ENCODE data around the gene CXCL16. TPM values are rescaled to one million over a fixed set of nuclear protein-coding genes. Genes with fewer than 3 reads are reported as not detected.

CXCL16 gene
- total and polyA plus RNA-seq, 2 of the 13 experiments (the other 11 are each of a cell fraction or from before 2014, with no cell fraction given): 9.4 to 101 TPM

DNA sequence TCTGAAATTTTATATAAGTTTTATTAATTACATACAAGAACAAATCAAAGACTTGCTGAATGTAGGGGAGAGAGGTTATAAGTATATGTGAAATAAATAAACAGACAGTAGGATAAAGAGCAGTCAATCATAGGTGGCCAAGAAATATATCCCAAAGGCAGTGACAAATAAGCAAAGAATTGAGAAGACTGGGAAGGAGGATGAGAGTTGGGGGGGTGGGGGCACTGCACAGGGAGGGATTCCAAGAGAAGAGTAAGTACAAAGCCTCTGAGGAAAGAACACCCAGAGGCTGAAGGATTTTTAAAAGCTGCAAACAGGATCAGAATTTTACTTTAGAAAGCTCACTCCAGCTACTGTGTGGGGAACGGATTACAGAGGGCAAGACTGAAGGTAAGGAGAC is 38.6 kb downstream of the CXCL16 start:
- Histone ChIP-seq H4K20me1 (ENCODE audit: insufficient read depth, low read length) (no peaks in the 10 kb centered on the region), H3K4me3 (replicated peaks in 1 of 3; ENCODE audit: insufficient read depth in 1 of 3, low read depth in 2 of 3, low read length in 3 of 3) (no peak overlapping the region), H3K9me3 (ENCODE audit: low read length) (no peaks in the 10 kb centered on the region), H3K79me2 (ENCODE audit: insufficient read depth, low read length) (peaks cover 74% of the 10 kb centered on the region), H2AFZ (ENCODE audit: low read length) (no peak overlapping the region), H3K27ac (ENCODE audit: extremely low read length, insufficient read depth, low read length) (no peak overlapping the region), H3K9ac (ENCODE audit: insufficient read depth, low read depth, low read length) (no peak overlapping the region), H3K4me2 (ENCODE audit: low read depth, low read length) (peak overlapping the region; percentile 16; the same call in 1 of the 2 replicates), H3K36me3 (replicated peaks in 1 of 2; ENCODE audit: control insufficient read depth in 1 of 2, insufficient read depth in 2 of 2, low read length in 2 of 2) (peaks cover 6 to 21% of the 10 kb centered on the region in 2 experiments), H3K4me1 (ENCODE audit: insufficient read depth, low read length) (peaks cover 52% of the 10 kb centered on the region), H3K27me3 (ENCODE audit: control insufficient read depth in 1 of 2, insufficient read depth in 2 of 2, low read length in 2 of 2) (no peaks in the 10 kb centered on the region; a peak in 1 of 5 replicates)
- in situ Hi-C loops (cut with HindIII; ENCODE audit: extremely low pct_ligation_motif_present, low pct_unique_long_range_greater_than_20kb) (no loop called here), intact Hi-C loops (cut with micrococcal nuclease; ENCODE audit: unreplicated experiment) (no loop called here)
- ChIA-PET CTCF (ENCODE audit: low intra/inter-chr PET ratio, low total read pairs) (no interaction called here), POLR2A (interaction anchor here (0.6 to 1.1 kb wide), 3 partner anchors 20 to 251 kb away, joined by 3 to 4 read pairs (median 3); partner anchors contain the start of gene TM4SF5)
- ATAC-seq: no peak
- WGBS (ENCODE audit: low lambda C conversion rate): 100% methylated on average over 1 of the region's 1 CpG
- no peak for FAIRE-seq
- no TSS peak for BruUV-seq (replicated peaks)
- no peak for DNase-seq (ENCODE audit: low spot score)
- TF ChIP-seq KLF12 (CRISPR knock-in tag; IDR thresholded peaks at IDR 0.05; ENCODE audit: borderline replicate concordance) (no peak), MTA3 (CRISPR knock-in tag; IDR thresholded peaks at IDR 0.05) (no peak), ZNF703 (CRISPR knock-in tag; IDR thresholded peaks at IDR 0.05; ENCODE audit: borderline replicate concordance) (no peak), GABPB1 (CRISPR knock-in tag; IDR thresholded peaks at IDR 0.05) (no peak), ETV5 (CRISPR knock-in tag; IDR thresholded peaks at IDR 0.05; ENCODE audit: borderline replicate concordance) (no peak), KAT2B (IDR thresholded peaks at IDR 0.05; ENCODE audit: borderline replicate concordance, low read depth, low read length) (no peak), NCOA5 (CRISPR knock-in tag; IDR thresholded peaks at IDR 0.05) (no peak), ZNF782 (CRISPR knock-in tag; IDR thresholded peaks at IDR 0.05; ENCODE audit: borderline replicate concordance) (no peak), SUZ12 (IDR thresholded peaks at IDR 0.05; ENCODE audit: low read depth, low read length) (no peak), RELA (CRISPR knock-in tag; IDR thresholded peaks at IDR 0.05) (no peak), POGZ (CRISPR knock-in tag; IDR thresholded peaks at IDR 0.05) (no peak)
- TF ChIP-seq, protein P1, sequence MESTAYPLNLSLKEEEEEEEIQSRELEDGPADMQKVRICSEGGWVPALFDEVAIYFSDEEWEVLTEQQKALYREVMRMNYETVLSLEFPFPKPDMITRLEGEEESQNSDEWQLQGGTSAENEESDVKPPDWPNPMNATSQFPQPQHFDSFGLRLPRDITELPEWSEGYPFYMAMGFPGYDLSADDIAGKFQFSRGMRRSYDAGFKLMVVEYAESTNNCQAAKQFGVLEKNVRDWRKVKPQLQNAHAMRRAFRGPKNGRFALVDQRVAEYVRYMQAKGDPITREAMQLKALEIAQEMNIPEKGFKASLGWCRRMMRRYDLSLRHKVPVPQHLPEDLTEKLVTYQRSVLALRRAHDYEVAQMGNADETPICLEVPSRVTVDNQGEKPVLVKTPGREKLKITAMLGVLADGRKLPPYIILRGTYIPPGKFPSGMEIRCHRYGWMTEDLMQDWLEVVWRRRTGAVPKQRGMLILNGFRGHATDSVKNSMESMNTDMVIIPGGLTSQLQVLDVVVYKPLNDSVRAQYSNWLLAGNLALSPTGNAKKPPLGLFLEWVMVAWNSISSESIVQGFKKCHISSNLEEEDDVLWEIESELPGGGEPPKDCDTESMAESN (CRISPR knock-in tag; conservative IDR thresholded peaks at IDR 0.05): no peak
- TF ChIP-seq, protein P2, sequence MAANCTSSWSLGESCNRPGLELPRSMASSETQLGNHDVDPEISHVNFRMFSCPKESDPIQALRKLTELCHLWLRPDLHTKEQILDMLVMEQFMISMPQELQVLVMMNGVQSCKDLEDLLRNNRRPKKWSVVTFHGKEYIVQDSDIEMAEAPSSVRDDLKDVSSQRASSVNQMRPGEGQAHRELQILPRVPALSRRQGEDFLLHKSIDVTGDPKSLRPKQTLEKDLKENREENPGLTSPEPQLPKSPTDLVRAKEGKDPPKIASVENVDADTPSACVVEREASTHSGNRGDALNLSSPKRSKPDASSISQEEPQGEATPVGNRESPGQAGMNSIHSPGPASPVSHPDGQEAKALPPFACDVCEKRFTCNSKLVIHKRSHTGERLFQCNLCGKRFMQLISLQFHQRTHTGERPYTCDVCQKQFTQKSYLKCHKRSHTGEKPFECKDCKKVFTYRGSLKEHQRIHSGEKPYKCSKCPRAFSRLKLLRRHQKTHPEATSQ (CRISPR knock-in tag; IDR thresholded peaks at IDR 0.05; ENCODE audit: borderline replicate concordance): no peak
- TF ChIP-seq, protein P3, sequence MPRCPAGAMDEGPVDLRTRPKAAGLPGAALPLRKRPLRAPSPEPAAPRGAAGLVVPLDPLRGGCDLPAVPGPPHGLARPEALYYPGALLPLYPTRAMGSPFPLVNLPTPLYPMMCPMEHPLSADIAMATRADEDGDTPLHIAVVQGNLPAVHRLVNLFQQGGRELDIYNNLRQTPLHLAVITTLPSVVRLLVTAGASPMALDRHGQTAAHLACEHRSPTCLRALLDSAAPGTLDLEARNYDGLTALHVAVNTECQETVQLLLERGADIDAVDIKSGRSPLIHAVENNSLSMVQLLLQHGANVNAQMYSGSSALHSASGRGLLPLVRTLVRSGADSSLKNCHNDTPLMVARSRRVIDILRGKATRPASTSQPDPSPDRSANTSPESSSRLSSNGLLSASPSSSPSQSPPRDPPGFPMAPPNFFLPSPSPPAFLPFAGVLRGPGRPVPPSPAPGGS (CRISPR knock-in tag; IDR thresholded peaks at IDR 0.05): no peak
- TF ChIP-seq, protein P4, sequence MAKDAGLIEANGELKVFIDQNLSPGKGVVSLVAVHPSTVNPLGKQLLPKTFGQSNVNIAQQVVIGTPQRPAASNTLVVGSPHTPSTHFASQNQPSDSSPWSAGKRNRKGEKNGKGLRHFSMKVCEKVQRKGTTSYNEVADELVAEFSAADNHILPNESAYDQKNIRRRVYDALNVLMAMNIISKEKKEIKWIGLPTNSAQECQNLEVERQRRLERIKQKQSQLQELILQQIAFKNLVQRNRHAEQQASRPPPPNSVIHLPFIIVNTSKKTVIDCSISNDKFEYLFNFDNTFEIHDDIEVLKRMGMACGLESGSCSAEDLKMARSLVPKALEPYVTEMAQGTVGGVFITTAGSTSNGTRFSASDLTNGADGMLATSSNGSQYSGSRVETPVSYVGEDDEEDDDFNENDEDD (CRISPR knock-in tag; IDR thresholded peaks at IDR 0.05; ENCODE audit: borderline replicate concordance): no peak
- TF ChIP-seq, protein P5, sequence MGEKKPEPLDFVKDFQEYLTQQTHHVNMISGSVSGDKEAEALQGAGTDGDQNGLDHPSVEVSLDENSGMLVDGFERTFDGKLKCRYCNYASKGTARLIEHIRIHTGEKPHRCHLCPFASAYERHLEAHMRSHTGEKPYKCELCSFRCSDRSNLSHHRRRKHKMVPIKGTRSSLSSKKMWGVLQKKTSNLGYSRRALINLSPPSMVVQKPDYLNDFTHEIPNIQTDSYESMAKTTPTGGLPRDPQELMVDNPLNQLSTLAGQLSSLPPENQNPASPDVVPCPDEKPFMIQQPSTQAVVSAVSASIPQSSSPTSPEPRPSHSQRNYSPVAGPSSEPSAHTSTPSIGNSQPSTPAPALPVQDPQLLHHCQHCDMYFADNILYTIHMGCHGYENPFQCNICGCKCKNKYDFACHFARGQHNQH (CRISPR knock-in tag; IDR thresholded peaks at IDR 0.05): no peak
- TF ChIP-seq, protein P6, sequence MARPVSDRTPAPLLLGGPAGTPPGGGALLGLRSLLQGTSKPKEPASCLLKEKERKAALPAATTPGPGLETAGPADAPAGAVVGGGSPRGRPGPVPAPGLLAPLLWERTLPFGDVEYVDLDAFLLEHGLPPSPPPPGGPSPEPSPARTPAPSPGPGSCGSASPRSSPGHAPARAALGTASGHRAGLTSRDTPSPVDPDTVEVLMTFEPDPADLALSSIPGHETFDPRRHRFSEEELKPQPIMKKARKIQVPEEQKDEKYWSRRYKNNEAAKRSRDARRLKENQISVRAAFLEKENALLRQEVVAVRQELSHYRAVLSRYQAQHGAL (CRISPR knock-in tag; IDR thresholded peaks at IDR 0.05; ENCODE audit: not compliant biosample characterization): no peak

Measured in HepG2 (cell line).